Cortex of kidney (tissue), 1 donor: ENCODE data around the gene TSHR.
"Not testable (repeated sequence)": the region's sequence is repeated elsewhere in the genome, so short reads cannot be mapped to it uniquely, and the experiment has no call there.

ENCODE experiments used
- DNase-seq: peaks from one replicate; lab custom pipeline; 2025; lab: John Stamatoyannopoulos, UW

The TSHR gene

GRCh38 chr14:81068176-81068782 is 112.9 kb downstream of the TSHR start:
- no peak for DNase-seq

GRCh38 chr14:81070511-81070910 is 115.1 kb downstream of the TSHR start:
- no peak for DNase-seq

GRCh38 chr14:81085596-81085995 is 130.2 kb downstream of the TSHR start:
- DNase-seq, result no peak

GRCh38 chr14:81087230-81087629 is 131.8 kb downstream of the TSHR start:
- no peak for DNase-seq

GRCh38 chr14:81091139-81091538 is 135.7 kb downstream of the TSHR start:
- no peak for DNase-seq

- no peak for DNase-seq
Measured at GRCh38 chr14:81091660-81092059, 136.2 kb downstream of the TSHR start.

- DNase-seq, result no peak
Measured at GRCh38 chr14:81093651-81094050, 138.2 kb downstream of the TSHR start.

GRCh38 chr14:81095539-81095938 is 140.1 kb downstream of the TSHR start:
- DNase-seq, result no peak

GRCh38 chr14:81096656-81097055 is 141.2 kb downstream of the TSHR start:
- no peak for DNase-seq

GRCh38 chr14:81102217-81102616 is 146.8 kb downstream of the TSHR start:
- DNase-seq, result no peak

GRCh38 chr14:81103443-81103842 is 148.0 kb downstream of the TSHR start:
- DNase-seq, result no peak

GRCh38 chr14:81105378-81105777 is 150.0 kb downstream of the TSHR start:
- no peak for DNase-seq

- no peak for DNase-seq
Measured at GRCh38 chr14:81105961-81106360, 150.5 kb downstream of the TSHR start.

GRCh38 chr14:81110186-81110585 is 154.8 kb downstream of the TSHR start:
- DNase-seq, result no peak

- DNase-seq, result no peak
Measured at GRCh38 chr14:81113176-81113575, 157.8 kb downstream of the TSHR start.

GRCh38 chr14:81113945-81114820 is 158.8 kb downstream of the TSHR start:
- not testable (repeated sequence) for DNase-seq

- DNase-seq, result no peak
Measured at GRCh38 chr14:81120501-81120900, 165.1 kb downstream of the TSHR start.

GRCh38 chr14:81122326-81122725 is 166.9 kb downstream of the TSHR start:
- DNase-seq, result no peak

GRCh38 chr14:81123811-81124210 is 168.4 kb downstream of the TSHR start:
- DNase-seq, result no peak

GRCh38 chr14:81125536-81125935 is 170.1 kb downstream of the TSHR start:
- no peak for DNase-seq

GRCh38 chr14:81127785-81128184 is 172.4 kb downstream of the TSHR start:
- no peak for DNase-seq

GRCh38 chr14:81129242-81129641 is 173.8 kb downstream of the TSHR start:
- DNase-seq, result no peak

- DNase-seq, result no peak
Measured at GRCh38 chr14:81132468-81132867, 177.0 kb downstream of the TSHR start.

GRCh38 chr14:81133400-81133799 is 178.0 kb downstream of the TSHR start:
- no peak for DNase-seq
